GM10266 (cell line): ENCODE data around the gene SYNJ2.

ENCODE experiments used
- DNase-seq: peaks from one replicate; pipeline ENCODE4 v3.0.0; 2012; ENCODE audit errors: extremely low spot score
- TF ChIP-seq, protein P1 (sequence below): IDR thresholded peaks from 2 replicates; pipeline ENCODE4 v1.5.1; 2012; ENCODE audit warnings: mild to moderate bottlenecking, low read depth; ENCODE audit not compliant: control insufficient read depth, insufficient read depth; ENCODE audit errors: missing control alignments

The SYNJ2 gene

DNA sequence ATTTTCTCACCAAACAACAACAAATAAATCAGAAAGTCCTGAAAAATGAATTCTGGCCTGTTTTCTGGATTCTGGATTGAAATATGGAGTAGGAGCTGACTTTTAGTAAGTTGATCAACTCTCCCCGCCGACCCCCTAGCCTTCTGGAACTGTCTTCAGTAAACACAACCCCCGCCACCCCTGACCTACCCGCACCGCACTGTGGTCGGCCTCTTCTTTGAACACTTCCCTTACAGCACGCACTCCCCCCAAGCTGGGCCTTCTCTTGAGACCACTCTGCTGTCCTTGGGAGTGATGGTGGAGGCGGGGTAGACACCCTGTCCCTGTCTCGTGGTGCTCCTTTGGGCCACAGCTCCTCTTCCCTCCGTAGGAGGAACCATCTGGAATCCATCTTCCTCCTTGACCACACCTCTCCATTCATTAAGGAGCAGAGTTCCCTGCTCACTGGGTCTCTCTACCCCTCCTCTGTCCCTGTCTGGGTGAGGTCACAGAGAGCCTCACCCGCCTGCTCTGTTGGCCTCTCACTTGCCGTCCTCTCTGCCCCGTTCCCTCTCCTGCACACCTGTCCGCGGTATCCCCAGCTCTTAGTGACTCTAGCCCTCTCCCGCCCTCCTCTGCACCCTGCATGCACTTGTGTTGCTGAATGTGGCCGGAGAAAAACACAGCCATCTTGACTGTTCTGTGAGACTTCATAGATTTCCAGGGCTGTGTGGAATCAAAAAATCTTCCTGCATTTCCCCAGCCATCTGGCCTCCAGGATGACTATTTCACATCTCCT, 19.1 kb downstream of the SYNJ2 start:
- TF ChIP-seq, protein P1, sequence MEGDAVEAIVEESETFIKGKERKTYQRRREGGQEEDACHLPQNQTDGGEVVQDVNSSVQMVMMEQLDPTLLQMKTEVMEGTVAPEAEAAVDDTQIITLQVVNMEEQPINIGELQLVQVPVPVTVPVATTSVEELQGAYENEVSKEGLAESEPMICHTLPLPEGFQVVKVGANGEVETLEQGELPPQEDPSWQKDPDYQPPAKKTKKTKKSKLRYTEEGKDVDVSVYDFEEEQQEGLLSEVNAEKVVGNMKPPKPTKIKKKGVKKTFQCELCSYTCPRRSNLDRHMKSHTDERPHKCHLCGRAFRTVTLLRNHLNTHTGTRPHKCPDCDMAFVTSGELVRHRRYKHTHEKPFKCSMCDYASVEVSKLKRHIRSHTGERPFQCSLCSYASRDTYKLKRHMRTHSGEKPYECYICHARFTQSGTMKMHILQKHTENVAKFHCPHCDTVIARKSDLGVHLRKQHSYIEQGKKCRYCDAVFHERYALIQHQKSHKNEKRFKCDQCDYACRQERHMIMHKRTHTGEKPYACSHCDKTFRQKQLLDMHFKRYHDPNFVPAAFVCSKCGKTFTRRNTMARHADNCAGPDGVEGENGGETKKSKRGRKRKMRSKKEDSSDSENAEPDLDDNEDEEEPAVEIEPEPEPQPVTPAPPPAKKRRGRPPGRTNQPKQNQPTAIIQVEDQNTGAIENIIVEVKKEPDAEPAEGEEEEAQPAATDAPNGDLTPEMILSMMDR = no peak
- no peak for DNase-seq

- TF ChIP-seq, protein P1 = no peak
- no peak for DNase-seq
These were observed 20.7 kb downstream of the SYNJ2 start for GRCh38 chr6:158002249-158002950.

DNA sequence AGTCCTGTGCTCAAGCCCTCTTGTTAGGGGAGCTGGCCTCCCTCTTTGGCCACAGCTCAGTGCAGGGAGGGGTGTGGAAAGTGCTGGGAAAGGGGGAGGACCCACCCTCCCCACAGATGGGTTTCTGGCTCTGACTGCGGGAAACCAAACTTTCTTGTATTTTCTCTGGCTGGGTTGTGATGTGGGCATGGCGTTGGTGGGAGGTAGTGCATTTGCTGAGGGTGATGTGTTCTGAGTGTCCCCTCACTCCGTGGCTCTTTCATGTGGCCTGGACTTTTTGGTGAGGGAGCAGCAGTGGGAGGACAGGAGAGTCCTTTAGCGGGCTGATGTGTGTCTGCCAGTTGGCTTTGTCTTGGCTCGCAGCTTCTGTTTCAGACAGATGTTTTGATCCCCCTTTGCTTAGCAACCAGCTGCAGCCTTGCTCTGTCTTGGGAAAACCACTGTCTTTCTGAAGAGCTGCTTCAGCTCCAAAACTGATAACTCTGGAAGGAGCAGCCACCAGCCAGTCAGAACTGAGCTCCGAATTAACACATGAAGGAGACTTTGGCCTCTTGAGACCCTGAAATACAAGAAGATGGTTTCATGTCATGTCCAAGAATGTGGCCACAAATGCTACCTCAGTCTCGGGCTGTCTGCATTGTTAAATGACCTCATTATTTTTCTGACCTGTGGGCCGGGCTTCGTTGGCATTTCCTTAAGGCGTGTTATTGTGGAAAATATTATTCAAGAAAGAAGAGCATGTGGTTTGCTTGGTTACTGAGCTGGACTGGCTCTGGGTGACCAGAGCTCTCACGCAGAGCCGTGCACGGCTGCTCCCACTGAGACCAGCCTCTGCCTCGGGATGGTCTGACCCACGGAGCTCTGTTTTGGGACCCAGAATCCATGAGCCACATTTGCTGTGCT, 21.5 kb downstream of the SYNJ2 start:
- no peak for DNase-seq

DNA sequence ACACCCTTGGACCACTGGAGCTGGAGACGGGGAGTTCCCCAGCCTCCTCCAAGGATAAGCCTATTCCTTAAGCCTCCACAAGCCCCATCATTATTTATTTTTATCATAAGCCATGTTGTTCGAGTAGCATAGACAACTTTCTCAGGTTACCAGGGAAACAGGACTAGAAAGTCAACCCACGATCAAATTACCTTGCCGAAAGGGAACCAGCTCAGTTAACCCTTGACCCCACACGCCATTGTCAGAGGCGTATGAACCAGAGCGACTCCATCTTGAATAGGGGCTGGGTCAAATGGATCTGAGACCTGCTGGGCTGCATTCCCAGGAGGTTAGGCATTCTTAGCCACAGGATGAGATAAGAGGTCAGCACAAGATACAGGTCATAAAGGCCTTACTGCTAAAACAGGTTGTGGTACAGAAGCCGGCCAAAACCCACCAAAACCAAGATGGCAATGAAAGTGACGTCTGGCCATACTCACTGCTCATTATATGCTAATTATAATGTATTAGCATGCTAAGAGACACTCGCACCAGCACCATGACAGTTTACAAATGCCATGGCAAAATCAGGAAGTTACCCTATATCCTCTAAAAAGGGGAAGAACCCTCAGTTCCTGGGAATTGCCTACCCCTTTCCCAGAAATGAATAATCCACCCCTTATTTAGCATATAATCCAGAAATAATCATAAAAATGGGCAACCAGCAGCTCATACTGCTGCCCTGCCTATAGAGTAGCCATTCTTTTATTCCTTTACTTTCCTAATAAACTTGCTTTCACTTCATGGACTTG, 22.4 kb downstream of the SYNJ2 start:
- TF ChIP-seq, protein P1 = no peak
- DNase-seq = no peak

More for the DNA sequence above, 21.5 kb downstream of the SYNJ2 start:
- TF ChIP-seq, protein P1 = no peak

GRCh38 chr6:158004701-158005095, 23.0 kb downstream of the SYNJ2 start:
- TF ChIP-seq, protein P1 = no peak
- no peak for DNase-seq

GRCh38 chr6:158005626-158006180, 24.0 kb downstream of the SYNJ2 start:
- TF ChIP-seq, protein P1 = no peak
- DNase-seq = no peak
